GM21737 (cell line): ENCODE measurements around the gene FAM181B.

Source experiments
- ATAC-seq: cut with Tn5 transposase; IDR thresholded peaks from one replicate; pipeline ENCODE4 v1.9.1; 2021; ENCODE audit warnings: mild to moderate bottlenecking, moderate library complexity; ENCODE audit not compliant: unreplicated experiment

The FAM181B gene, protein sequence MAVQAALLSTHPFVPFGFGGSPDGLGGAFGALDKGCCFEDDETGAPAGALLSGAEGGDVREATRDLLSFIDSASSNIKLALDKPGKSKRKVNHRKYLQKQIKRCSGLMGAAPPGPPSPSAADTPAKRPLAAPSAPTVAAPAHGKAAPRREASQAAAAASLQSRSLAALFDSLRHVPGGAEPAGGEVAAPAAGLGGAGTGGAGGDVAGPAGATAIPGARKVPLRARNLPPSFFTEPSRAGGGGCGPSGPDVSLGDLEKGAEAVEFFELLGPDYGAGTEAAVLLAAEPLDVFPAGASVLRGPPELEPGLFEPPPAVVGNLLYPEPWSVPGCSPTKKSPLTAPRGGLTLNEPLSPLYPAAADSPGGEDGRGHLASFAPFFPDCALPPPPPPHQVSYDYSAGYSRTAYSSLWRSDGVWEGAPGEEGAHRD

DNA sequence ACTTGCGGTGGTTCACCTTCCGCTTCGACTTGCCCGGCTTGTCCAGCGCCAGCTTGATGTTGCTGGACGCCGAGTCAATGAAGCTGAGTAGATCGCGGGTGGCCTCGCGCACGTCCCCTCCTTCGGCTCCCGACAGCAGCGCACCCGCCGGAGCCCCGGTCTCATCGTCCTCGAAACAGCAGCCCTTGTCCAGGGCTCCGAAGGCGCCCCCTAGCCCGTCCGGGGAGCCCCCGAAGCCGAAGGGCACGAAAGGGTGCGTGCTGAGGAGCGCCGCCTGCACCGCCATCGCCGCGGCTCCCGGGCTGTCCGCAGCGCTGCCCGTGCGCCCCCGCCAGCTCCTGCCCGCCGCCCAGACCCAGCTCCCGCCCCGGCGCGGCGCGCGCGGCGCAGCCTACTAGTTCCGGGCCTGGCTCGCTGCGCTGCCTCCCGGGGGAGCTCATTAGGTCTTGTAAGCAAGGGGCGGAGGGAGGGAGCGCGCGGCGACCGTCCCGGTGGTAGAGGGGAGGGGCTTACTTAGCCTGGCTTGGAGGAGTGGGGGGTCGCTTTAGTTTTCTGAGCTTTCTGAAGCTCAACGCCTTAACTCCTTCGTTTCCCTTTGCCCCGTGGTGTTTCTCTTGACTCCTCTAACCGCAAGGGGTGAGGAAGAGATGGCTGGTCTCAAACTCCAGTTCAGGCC is at the start of gene FAM181B:
Gene FAM181B (minus strand): TSS at position 421 of the 676 bp plus-strand sequence. CDS start 135 bp downstream, at position 286.
- ATAC-seq = no peak

DNA sequence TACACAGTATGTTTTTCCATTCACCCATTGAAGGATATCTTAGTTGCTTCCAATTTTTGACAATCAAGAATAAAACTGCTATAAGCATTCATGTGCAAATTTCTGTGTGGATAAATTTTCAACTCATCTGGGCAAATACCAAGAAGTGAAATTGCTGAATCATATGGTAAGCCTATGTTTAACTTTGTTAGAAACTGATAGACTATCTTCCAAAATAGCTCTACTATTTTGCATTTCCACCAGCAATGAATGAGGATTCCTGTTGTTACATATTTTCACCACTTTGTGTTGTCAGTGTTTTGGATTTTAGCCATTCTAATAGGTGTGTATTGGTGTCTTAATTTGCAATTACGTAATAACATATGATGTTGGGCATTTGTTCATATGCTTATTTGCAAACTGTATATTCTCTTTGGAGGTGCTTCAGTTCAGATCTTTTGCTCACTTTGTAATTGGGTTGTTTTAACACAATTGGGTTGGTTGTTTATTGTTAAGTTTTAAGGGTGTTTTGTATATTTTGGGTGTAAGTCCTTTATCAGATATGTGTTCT is 49.2 kb upstream of the FAM181B start:
- ATAC-seq = no peak

DNA sequence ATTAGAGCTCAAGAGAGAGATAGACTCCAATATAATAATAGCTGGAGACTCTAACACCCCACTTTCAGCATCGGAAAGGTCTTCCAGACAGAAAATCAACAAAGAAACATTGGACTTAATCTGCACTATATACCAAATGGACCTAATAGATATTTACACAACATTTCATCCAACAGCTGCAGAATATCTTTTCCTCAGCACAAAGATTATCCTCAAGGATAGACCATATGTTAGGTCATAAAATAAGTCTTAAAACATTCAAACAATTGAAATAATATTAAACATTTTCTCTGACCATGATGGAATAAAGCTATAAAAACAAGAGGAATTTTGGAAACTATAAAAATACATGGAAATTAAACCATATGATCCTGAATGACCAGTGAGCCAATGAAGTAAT is 45.1 kb upstream of the FAM181B start:
- ATAC-seq = no peak

DNA sequence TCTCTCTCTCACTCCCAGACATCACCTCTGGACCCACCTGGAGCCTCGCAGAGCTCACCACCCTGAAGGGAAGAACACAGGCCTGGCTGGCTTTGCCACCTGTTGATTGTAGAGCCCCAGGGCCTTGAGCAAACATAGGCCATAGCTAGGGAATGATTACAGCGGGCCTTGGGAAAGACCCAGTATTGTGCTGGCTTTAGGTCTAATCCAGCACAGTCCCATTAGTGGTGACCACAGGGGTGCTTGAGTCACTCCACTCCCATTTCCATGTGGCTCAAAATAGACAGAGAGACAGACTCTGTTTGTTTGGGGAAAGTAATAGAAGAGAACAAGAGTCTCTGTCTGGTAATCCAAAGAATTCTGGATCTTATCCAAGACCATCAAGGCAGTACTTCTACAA is 42.7 kb upstream of the FAM181B start:
- no peak for ATAC-seq

DNA sequence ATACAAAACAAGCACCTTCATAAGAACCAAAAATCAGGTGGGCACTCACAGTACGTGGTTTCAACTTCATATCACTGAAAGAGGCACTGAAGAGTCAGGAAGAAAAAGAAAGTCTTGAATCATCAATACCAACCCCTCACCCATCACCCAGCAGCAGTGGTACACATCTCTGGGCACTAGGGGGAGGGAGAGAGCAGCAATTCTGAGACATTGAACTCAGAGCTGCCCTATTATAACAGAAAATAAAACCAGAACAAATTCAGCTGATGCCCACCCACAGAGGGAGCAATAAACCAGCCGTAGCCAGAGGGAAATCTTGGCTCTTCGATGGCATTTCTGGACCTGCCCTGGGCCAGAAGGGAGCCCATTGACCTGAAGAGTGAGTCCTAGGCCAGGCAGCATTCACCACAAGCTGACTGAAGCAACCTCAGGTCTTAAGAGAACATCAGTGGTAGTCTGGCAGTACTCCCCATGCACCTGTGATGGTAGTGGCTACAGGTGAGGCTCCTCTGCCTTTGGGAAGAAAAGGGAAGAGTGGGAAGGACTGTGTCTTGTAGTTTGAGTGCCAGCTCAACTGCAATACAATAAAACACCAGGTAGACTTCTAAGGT is 42.2 kb upstream of the FAM181B start:
- ATAC-seq = peak; percentile 95

DNA sequence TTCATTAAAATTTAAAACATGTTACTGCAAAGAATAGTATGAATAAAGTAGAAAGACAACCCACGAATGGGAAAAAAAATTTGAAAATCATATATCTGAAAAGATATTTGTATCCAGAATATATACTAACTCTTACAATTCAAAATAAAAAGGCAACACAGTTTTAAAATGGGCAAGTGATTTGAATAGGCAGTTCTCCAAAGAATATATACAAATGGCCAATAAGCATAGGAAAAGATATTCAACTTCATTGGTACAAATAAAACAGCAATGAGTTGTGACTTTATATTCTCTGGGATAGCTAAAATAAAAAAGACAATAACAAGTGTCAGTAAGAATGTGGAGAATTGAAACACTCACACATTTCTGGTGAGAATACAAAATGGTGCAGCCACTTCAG is 41.6 kb upstream of the FAM181B start:
- ATAC-seq = no peak

DNA sequence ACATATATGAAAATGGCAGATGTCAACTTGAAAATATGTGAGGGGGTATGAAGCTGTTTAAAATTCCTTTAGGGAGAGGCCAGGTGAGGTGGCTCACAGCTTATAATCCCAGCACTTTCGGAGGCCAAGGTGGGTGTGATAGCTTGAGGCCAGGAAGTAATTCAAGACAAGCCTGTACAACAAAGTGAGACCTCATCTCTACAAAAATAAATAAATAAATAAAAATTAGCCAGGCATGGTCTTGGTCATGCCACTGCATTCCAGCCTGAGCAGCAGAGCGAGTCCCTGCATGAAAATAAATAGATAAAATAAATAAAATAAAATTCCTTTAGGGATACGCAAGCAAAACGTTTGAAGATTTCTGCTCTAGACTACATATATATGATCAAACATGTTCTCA is 38.1 kb upstream of the FAM181B start:
- ATAC-seq = no peak

DNA sequence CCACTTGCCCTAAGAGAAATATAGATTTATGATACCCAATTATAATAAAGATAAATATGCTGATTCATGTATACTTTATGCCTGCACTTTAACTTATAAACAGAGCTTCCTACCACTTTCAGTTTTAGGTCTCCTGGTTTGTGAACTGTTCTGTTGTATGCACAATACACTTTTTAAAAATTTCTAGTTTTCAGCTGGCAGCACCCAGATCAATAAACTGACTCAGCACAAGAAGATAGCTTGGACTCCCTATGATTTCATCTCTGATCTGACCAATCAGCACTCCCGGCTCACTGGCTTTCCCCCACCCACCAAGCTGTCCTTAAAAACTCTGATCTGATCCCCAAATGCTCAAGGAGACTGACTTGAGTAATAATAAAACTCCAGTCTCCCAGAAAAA is 33.5 kb upstream of the FAM181B start:
- no peak for ATAC-seq

DNA sequence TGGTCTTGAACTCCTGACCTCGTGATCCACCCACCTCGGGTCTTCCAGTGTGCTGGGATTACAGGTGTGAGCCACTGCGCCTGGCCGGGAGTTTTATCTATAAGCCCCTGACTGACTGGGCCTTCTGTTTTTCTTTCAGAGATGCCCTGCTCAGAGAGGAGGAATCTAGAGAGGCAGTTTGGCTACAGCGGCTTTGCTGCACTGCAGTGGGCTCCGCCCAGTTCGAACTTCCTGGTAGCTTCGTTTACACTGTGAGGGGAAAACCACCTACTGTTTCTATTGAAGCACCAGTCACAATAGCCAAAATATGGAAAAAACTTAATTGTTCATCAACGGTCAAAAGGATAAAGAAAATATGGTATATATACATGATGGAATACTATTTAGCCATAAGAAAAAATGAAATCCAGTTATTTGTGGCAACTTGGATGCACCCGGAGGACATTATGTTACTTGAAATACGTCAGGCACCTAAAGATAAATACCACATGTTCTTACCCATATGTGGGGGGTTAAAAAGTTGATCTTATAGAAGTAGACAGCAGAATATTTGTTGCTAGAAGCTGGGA is 31.9 kb upstream of the FAM181B start:
- no peak for ATAC-seq

DNA sequence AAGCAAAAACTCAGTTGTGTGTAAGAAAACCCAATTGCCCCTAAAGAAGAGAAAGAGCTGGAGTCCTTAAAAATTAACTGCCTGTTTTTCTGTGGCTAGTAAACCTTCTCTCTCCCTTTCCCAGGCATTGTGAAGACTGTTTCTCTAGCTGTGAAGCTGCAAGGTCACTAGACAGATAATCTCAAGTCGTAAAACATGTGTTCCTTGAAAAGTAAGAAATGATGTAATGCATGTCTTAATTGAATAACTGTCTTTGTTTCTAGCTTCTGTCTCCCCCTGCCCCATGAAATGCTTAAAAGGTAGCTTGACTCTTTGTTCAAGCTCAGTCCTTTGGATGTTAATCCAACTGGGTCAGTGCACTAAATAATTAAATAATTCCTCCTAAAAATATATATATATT is 29.5 kb upstream of the FAM181B start:
- no peak for ATAC-seq

DNA sequence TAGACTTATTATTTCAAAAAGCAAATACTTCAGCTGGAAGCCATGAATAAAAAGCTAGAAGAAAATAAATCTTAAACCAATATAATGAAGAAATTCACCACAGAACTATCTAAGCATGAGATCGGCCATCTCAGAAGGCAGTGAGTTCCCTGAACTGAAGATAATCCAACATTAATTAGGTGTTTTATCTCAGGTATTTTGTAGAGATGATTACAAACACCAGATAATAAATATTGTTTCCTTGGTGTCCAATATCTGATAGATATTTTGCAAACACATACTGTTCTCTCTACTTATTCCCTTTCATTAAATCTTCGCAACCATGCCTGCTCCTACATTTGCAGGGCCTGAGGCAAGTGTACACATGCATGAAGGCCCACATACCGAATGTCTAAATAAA is 26.0 kb upstream of the FAM181B start:
- ATAC-seq = no peak

DNA sequence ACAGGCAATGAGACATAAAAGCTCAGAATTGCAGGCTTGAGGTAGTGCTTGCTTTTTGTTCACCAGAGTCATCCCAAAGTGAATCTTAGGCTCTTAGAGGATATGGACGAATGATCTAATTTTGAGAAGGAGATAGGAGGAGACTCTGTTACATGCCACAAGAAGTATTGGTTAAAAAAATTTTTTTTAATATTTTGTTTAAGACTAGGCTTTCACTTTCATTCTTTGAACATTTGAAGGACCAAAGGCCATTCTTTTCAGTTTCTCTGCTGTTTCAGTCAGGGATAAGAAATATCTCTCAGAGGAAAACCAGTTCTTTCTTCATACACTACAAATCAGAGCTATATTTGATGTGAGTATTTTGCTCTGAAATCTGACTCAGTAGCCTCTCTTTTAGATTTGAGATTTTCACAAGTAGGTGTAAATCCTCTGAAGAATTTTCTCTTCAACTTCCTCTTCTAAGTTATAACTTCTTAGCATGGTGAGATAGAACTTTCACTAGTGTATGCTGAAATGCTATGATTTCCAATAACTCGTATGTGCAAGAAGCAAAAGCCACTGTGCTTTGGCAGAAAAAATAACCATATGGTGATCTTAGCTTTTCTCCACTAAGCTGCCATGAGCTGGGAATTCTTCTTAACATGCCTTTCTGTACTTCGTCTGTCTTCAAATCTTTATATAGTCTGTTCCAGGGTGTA is 24.1 kb upstream of the FAM181B start:
- ATAC-seq = no peak

DNA sequence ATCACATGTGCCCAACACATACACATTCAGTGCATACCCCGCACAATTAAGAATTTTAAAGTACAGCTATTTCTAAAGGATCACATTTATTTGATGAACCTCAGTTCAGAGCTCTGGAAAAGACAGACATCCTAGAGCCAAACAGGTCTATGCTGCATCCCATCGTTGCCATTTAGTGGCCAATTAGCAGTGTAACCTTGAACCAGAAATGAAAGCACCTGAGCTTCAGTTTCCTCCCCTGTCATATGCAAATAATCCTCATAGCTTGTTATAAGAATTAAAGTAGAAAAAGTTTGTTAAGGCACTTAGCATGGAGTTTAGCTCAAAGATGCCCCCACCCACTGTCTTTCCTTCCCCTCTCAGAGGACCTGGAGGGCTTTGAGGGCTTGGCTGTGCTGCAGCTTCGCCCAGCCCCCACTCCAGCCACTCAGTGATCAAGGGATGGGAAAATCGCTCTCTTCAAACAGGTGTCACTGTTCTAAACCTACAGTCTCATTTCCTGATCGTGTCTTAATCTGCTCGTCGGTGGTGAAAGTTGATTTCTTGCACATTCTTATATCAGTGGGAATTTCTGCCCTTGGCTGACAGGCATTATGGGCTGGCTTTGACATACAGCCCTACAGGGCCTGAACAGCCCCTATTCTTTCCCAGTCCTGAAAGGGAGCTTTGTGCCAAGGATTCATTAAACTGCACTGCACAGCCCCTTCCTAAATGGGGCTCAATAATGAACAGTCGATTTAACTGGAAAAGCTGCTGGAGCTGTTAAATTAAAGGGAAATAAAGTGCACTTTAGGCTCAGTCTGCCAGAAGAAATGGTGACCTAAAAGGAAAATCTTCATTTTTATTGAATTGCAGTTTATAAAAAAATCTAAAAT is 23.3 kb upstream of the FAM181B start:
- ATAC-seq = no peak

DNA sequence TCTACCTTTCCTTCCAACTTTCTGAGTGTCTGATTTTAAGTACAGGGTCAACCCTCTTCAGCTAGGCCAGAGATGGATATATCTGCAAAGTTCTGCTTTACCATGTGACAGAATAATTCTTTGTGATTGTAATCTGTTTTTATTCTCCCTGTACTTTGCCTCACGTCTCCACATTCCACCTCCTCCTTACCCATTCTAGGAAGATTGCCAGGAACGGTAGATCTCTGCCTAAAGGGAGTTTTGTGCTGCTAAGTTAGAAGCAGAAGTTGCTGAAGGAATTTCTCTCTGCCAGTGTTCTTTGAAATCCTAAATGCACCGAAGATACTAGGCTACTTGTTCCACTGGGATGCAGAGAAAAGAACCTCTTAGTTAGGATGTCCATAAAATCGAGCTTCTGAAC is 20.7 kb upstream of the FAM181B start:
- ATAC-seq = no peak

DNA sequence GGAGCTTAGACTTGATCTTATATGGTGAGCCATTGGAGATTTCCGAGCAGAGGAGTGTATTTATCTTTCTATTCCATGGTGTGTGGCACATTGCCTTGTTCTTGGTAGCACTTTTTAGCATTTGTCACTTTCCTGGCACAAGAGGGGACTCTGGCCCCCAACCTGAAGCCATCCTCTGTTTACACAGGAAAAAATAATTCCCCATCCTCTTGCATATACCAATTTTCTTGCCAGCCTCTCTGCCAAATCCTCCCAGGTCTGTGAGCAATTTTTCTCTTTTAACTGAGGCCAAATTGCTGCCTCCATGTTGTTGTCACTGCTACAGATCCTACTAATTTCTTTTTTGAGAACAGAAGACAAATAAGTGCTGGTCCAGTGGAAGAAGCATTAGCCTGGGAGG is 20.3 kb upstream of the FAM181B start:
- no peak for ATAC-seq

DNA sequence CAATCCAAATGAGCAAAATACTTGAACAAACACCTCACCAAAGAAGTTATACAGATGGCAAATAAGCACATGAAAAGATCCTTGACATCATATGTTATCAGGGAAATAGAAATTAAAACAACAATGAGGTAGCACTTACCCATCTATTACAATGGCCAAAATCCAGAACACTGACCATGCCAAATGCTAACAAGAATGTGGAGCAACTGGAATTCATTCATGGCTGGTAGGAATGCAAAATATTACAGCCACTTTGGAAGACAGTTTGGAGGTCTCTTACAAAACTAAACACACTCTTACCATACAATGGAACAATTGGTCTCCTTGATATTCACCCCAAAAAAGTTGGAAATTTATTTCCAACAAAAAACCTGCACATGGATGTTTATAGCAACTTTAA is 19.1 kb upstream of the FAM181B start:
- no peak for ATAC-seq

DNA sequence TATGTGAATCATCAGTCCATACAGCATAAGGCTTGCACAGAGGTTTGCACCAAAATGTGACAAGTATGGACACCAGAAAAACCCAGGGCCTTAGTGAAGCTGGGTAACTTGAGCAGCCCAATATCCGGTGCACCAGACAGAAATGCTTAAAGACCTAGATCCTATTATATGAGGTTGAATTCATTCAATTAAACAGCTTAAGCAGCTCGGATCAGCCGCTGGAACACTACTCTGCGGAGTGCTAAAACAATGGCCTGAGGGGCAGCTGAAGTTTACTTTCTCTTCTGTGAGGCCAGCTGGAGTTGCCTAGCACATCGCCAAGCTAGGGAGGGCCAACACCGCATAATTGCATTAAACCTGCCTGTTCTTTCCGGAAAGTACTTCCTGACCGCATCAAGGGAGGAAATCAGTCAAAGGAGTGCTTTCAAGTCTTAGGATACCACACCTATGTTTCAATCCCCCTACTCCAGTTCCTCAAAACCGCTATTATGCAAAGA is 17.0 kb upstream of the FAM181B start:
- ATAC-seq = no peak

DNA sequence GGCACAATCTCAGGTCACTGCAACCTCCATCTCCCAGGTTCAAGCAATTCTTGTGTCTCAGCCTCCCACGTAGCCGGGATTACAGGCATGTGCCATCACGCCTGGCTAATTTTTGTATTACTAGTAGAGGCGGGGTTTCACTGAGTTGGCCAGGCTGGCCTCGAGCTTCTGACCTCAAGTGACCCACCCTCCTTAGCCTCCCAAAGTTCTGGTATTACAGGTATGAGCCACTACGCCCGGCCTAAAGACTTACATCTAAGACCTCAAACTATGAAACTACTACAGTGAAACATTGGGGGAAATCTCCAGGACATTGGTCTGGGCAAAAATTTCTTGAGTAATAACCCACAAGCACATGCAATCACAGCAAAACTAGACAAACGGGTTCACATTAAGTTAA is 13.8 kb upstream of the FAM181B start:
- no peak for ATAC-seq

DNA sequence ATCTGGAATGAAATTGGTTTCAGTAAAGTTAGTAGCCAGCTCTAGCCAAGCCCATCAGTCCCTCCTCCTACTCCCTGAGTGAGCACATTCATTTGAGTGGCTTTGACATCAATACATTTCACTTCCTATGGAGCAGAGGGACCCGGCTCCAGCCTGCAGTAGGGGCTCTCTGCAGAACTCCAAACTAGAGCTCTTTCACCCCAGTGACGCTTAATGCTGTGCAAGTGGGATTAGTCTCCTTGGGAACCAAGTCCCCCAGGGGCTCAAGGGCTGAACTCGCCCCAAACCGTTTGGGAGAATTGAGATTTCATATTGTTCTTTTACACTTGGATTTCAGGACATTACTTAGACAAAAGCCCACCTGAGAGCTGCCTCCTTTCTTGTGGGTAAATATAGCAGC is 4.4 kb upstream of the FAM181B start:
- no peak for ATAC-seq

DNA sequence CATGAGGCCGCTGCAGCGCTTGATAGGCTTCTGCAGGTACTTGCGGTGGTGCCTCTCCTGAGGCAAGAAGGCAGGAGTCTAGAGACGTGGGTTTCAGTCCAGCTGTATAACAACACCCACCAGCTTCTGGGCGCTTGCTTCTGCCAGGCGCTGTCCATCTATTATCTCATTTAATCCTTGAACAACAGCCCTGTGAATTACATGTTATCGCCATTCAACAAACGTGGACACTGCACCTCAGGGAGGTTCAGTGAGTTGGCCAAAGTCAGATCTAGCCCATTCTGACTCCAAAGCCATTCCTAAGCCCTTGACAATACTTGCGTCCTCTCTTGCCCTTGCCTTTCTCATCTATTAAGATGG is 436 bp upstream of the FAM181B start:
- no peak for ATAC-seq
